ENCODE data around the gene DIAPH3.

DNA sequence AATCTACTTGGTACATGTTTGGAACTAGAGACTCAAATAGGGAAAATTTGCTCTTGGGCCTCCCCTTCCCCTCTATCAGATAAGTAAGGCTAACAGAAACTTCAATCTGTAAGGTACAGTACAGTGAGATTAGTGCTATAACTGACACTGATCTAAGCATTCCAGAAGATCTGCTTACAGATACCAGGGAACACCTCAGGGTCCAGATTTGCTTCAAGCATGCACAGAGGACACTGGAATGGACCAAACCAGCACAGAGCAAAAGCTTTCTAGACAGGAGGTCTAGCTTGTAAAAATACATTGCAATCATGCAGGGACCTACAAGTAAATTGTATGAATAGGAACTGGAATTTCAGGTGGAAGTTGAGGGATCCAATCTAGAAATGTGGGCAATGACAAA, 16.4 kb downstream of the DIAPH3 start:
- TF ChIP-seq CTCF (IDR thresholded peaks at IDR 0.05) = no peak
- TF ChIP-seq POLR2AphosphoS5 (IDR thresholded peaks at IDR 0.05) = no peak
- TF ChIP-seq POLR2A (IDR thresholded peaks at IDR 0.05) = no peak

Measured in prostate gland (tissue), 2 donors.